Measurements from ENCODE around the gene SMIM12. TPM values are rescaled to one million over a fixed set of nuclear protein-coding genes. Genes with fewer than 3 reads are reported as not detected.

SMIM12 gene
- polyA plus RNA-seq, 1 experiment, result 41.7 TPM

- ChIA-PET CTCF (interaction anchor here (0.9 kb wide), 1 partner anchor 13 kb away, joined by 4 read pairs; the partner anchor contains the start of gene SMIM12), POLR2A (no interaction called here)
- H3K27ac ChIP-seq (ENCODE audit: low read depth, low read length), result no peak overlapping the region
- no peak overlapping the region for H3K4me3 ChIP-seq (ENCODE audit: low read depth, low read length)
- H3K27me3 ChIP-seq (ENCODE audit: control insufficient read depth, insufficient read depth, low read length), result no peaks in the 10 kb centered on the region
- H3K9me3 ChIP-seq (ENCODE audit: control insufficient read depth, insufficient read depth, low read length), result no peaks in the 10 kb centered on the region
- no peak for DNase-seq (ENCODE audit: low read depth, low spot score)
- TF ChIP-seq, protein P1, sequence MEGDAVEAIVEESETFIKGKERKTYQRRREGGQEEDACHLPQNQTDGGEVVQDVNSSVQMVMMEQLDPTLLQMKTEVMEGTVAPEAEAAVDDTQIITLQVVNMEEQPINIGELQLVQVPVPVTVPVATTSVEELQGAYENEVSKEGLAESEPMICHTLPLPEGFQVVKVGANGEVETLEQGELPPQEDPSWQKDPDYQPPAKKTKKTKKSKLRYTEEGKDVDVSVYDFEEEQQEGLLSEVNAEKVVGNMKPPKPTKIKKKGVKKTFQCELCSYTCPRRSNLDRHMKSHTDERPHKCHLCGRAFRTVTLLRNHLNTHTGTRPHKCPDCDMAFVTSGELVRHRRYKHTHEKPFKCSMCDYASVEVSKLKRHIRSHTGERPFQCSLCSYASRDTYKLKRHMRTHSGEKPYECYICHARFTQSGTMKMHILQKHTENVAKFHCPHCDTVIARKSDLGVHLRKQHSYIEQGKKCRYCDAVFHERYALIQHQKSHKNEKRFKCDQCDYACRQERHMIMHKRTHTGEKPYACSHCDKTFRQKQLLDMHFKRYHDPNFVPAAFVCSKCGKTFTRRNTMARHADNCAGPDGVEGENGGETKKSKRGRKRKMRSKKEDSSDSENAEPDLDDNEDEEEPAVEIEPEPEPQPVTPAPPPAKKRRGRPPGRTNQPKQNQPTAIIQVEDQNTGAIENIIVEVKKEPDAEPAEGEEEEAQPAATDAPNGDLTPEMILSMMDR (IDR thresholded peaks at IDR 0.05; ENCODE audit: low read depth, low read length), result no peak
Observed at GRCh38 chr1:34847094-34847493, 12.5 kb downstream of the SMIM12 start.

- POLR2A ChIA-PET, result no interaction called here
- no peaks in the 10 kb centered on the region for H3K27me3 ChIP-seq (ENCODE audit: control insufficient read depth, insufficient read depth, low read length)
- no peak overlapping the region for H3K27ac ChIP-seq (ENCODE audit: low read depth, low read length)
- CTCF ChIA-PET, result no interaction called here
- H3K4me3 ChIP-seq (ENCODE audit: low read depth, low read length), result no peak overlapping the region
- no peak for DNase-seq (ENCODE audit: low read depth, low spot score)
- H3K9me3 ChIP-seq (ENCODE audit: control insufficient read depth, insufficient read depth, low read length), result no peaks in the 10 kb centered on the region
- TF ChIP-seq, protein P1 (IDR thresholded peaks at IDR 0.05; ENCODE audit: low read depth, low read length), result no peak
Observed at GRCh38 chr1:34846265-34846664, 13.3 kb downstream of the SMIM12 start.

GRCh38 chr1:34845131-34845901 lies 14.2 kb downstream of the SMIM12 start:
- CTCF ChIA-PET, result interaction anchor here (0.6 to 1.9 kb wide), 4 partner anchors 7 to 25 kb away, joined by 3 to 18 read pairs (median 4); no protein-coding TSS in a partner anchor
- Histone ChIP-seq H3K4me3 (ENCODE audit: low read depth, low read length) (no peak overlapping the region), H3K9me3 (ENCODE audit: control insufficient read depth, insufficient read depth, low read length) (no peaks in the 10 kb centered on the region), H3K27ac (ENCODE audit: low read depth, low read length) (no peak overlapping the region), H3K27me3 (ENCODE audit: control insufficient read depth, insufficient read depth, low read length) (no peaks in the 10 kb centered on the region)
- POLR2A ChIA-PET, result no interaction called here
- DNase-seq (ENCODE audit: low read depth, low spot score), result no peak
- TF ChIP-seq, protein P1 (IDR thresholded peaks at IDR 0.05; ENCODE audit: low read depth, low read length), result no peak

DNA sequence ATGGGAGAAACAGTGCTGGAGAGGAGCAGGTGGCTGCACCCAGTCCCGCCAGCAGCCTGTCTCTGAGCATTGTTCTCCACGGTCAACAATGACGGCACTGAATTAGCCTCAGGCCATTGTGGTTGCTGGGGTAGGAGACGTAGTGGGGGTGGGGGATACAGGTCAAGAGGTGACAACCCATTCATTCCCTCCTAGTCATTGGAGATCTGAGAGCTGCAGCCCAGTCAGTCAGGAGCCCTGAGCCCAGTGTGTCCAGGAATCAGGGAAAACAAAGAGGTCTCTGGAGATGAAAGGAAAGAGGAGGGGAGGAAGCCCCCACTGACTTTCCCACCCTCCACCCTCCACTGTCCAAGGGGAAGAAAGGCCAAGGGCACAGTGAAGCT lies 15.3 kb downstream of the SMIM12 start:
- ChIA-PET POLR2A (interaction anchor here (0.6 kb wide), 1 partner anchor 15 kb away, joined by 3 read pairs; the partner anchor contains the start of gene SMIM12), CTCF (interaction anchor here (1.0 to 1.9 kb wide), 2 partner anchors 9 to 22 kb away, joined by 4 to 18 read pairs; no protein-coding TSS in a partner anchor)
- TF ChIP-seq, protein P1 (IDR thresholded peaks at IDR 0.05; ENCODE audit: low read depth, low read length), result no peak
- H3K4me3 ChIP-seq (ENCODE audit: low read depth, low read length), result no peak overlapping the region
- no peaks in the 10 kb centered on the region for H3K9me3 ChIP-seq (ENCODE audit: control insufficient read depth, insufficient read depth, low read length)
- no peaks in the 10 kb centered on the region for H3K27me3 ChIP-seq (ENCODE audit: control insufficient read depth, insufficient read depth, low read length)
- no peak overlapping the region for H3K27ac ChIP-seq (ENCODE audit: low read depth, low read length)
- no peak for DNase-seq (ENCODE audit: low read depth, low spot score)
